Fibroblast of skin of left quadriceps (primary cell): ENCODE results near the gene MACROD2.

Experiments
- DNase-seq, 2 experiments: peaks; one replicate each; pipeline ENCODE4 v3.0.0-alpha.2; 2013; ENCODE audit warnings: low read depth in 2 of 2

The MACROD2 gene

DNA sequence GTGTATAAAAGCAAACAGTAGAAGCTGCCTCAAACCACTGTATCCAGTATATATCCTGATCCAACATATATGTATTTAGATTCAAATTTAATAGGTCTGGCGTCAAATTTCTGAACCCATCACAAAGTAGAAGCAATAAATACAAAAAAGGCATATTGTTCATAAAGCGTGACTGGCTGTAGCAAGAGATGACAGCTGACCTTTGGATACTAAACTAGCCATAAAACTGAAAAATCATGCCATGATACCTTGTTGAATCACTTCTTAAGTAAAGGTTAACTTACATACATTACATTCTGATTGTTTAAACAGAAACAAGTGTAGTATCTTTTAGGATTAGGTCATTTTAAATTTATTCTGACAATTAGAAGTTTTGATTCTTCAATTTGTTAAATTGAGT is 714.1 kb downstream of the MACROD2 start:
- DNase-seq = no peak

DNA sequence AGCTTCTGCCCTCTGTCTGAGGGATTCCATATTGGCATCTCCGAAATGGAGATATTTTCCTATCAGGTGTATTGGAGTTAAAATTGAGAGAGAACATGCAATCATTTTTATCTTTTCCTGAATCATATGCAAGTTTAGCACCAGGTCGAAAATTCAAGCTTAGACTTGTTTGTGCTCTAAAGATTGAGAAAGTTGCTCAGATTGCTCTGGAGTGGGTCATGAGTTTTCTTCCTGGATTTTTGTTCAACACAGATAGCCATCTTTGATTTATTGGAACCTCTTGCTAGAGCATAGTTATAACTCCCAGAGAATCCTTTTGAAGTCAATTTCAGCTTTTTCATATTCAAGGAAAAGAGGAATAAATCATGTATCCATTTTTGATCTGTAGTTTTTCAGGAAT is 715.6 kb downstream of the MACROD2 start:
- no peak for DNase-seq

DNA sequence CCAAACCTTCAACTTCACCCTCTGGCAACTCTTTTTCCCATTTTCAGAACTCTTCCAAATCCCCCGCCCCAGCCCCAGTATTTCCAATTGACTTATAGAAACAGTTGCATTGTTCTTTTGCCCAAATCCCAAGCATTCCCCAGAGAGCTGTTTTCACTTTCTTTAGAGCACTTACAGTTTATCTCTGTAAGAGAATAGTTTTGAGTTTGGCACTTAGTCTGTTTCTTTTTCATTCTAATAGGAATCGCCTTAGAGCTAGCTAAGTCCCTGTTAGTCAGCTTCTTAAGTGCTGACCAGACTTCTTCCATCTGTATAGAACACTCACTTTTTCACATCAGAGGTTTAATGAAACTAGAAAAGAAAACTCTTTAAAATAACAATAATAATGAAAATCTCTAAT is 716.3 kb downstream of the MACROD2 start:
- DNase-seq = no peak

DNA sequence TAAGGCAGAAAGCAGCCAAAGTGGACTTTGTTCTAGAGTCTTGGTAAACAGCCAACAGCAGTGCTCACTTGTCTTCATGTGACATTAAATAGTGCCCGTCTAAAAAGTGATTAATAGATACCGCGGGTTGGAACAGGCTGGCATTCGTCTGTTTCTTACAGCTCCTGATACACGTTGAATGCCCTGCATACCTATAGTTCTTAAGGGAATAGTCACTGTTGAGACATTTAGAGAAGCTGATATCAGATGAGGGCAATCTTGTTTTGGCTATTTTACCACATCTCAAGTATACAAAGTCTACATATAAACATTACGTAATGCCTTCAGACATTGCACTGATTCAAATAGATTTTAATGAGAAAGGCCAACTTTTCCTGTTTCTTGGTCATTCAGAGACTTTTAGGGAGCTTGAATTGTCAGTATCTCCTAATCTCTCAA is 717.0 kb downstream of the MACROD2 start:
- DNase-seq = peak; percentile 42 to 46

DNA sequence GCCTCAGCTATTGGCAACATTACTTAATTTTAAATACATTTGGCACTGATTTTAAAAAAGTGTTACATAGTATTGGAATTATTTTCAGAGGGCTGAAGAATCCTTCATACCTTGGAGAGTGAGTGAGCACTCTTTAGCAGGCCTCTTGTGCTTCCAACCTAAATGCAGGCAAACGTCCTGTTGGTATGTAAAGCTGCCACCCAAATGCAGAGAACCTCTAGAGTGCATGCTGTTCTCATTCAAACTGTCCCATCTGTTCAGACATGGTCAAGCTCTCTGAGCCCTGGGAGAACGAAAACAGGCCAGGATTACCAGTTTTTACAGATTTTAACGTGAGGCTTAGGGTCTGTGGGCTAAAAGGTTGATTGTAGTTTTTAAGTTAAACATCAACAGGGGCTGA is 720.1 kb downstream of the MACROD2 start:
- no peak for DNase-seq

DNA sequence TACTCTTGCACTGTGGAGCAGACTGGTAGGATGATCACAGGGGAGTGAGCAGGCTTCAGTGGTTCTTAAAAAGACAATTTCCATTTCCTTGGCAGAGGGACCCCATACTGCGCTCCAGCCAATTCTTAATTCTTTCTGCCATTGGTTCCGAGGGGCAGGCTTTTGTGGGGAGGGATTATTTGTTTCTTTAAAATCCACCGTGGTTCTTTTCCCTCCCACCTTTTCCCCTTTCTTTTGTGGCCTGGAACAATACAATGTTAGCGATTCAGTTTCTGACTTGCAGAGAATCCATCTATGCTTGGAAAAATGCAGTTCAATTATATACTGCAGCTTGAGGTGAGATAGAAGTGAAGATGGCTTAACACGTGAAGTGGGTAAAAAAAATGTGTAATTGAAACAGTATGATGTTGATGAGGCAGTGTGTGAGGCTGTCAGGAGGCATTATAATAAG is 721.1 kb downstream of the MACROD2 start:
- no peak for DNase-seq

DNA sequence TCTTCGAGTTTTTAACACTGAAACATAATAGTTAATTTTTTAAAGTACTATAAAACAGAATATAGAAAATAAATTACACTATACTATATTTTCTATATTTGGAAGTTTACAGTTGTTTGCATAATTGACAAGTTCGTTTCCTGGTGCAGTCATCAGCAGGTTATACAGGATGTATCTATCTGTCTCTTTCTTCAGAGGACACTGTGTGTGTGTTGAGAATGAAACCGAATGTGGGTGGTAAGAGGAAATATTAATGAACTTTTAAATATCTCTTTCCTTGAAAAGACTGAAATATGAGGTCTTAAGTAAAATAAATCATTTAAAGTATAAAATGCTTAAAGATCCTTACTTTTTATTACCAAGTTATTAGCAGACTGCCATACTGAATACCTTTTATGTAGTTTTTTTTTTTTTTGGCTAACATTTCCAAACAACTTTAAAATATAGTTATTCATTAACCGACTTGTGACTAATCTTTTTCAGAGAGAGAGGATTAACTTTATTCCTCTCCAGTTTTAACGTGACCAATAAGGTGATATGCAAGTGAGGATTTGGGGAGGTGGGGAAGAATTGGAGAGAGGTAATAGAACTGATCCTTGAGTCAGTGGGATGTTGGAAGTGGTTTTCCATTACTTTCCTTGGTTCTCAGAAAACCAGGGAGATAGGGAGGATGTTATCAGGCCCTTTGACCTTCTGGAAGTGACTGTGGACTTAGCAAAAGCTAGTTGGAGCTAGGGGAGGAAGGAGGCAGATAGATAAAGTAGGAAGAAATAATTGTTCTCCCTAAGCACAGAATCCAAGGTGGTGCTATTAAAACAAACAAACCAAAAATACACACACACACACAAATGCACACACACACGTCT is 722.1 kb downstream of the MACROD2 start:
- no peak for DNase-seq

DNA sequence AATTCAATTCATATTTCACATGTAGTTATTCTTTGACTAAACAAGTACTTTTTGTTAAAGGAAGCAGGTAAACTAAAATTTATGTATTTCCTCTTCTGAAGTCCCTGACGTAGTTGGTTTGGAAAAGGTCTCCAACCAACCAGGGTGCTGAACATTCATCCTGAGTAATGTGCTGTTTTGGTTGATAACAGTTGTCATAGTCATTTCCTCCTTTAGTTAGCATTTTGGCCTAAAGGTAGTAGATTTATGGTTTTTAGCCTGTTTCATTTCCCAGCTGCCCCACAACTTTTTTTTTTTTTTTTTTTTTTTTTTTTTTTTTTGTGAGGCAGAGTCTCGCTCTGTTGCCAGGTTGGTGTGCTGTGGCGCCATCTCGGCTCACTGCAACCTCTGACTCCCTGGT is 724.9 kb downstream of the MACROD2 start:
- DNase-seq = no peak

DNA sequence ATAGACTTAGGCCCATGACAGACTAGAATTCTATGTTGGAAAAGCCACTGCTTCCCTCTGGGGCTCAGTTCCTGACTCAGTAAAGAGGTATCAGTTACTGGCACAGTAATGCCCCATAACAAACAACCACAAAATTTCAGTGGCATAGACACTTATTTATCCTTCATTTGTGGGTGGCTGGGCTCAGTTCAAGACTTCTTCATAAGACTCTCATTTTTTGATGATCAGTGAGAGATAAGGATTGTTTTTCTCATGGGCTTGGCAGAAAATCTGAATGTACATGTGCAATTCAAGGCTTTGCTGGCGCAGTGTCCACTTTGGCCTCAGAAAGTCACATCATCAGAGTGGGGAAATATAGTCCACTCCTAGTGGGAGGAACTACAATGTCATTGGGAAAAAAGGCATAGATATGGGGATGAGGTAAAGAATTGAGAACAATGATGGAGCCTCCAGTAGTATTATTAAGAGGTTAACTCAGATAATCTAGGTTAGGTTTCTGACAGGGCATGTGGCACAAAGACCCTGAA is 726.7 kb downstream of the MACROD2 start:
- no peak for DNase-seq

DNA sequence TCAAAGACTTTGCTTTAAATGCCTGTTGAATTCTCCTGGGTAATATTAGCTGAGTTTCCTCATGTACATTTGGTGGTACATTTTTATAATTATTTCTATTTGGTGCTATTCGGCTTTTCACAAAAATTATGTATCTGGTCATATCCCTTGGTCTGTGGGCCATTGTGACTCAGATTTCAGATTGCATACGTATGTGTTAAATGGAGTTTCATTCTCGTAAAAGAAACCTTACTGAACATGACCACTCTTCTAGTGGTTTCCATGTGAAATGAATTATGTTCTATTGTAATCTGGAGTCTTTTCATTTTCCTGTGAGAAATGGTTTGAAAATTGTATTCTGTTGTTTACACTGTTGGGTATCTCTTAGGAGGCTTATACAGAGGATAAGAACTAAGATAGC is 728.3 kb downstream of the MACROD2 start:
- no peak for DNase-seq

DNA sequence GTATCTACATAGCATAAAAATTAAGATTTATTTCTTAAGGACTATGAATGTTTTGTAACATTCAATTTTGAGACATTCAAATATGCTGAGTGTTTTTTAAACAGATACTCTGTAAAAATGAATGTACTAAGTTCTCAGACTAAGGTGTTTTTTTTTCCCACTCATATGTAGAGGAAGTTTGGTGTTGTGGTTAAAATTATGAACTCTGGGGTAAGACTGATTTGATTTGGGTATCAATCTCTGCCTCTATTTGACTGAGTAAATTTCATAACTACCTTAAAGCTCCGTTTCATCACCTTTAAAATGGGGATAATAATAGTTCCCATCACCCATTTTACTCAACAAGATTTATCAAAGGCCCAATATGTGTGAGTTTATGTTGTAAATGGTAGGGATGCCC is 728.7 kb downstream of the MACROD2 start:
- DNase-seq = no peak

DNA sequence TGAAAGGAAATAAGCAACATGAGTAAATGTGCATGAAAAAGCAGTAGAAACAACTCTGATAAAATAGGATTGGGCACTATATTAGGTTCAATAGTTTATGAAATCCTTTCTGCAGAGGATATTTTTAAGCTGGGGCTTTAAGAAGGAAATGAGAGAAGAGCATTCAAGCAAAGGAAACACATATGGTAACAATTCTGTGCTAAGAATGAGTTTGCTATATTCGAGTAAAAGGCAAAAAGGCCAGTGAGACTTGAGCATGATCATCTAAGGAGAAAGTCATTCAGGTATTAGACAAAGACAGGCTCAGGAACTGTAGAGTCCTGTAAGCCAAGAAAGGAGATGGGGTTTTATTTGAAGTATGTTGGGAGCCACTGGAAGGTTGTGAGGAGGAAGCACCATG is 729.2 kb downstream of the MACROD2 start:
- no peak for DNase-seq

DNA sequence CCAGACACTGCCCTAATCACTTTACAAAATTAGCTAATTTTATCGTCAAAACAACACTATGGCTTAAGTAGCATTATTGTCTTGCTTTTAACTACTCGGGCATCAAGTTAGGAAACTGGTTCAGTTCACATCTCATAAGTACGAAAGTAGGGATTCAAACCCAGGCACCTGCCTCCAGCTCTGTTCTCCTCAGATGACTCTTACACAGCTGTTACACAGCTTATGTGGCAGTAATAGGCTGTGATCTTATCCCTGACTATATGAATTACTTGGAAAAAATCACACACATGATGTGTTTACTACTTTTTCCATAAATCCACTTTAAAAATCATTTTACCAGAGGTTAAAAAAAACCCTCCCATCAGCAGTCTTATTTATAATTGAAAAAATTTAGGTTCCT is 731.3 kb downstream of the MACROD2 start:
- DNase-seq = no peak

DNA sequence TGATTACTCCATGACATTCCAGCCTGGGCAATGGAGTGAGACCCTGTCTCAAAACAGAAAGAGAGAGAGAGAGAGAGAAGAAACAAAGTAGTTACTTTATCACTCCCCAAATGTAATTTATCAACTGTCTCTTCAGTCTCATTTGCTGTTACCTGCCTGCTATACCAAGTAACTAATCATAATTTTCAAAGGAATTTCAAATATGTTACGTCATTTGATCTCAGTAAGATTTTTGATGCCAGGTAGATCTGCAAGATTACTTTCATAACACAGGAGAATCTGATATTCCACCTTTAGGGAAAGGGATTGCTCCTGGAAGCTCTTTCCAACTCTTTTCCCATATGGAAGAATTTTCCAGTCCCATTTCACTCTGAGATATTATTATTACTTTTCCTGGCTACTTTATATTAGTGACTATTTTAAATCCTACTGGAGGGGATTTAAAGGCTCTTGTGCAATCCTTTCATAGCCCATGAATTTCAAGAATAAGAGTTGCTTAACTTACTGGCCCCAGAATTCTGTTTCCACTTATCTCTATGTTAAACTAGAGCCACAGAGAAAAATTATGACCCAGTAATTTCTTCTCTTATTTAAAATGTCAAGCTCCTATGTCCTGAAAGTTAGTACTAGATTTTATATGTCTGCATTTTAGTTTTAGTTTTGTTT is 732.3 kb downstream of the MACROD2 start:
- DNase-seq = peak in 1 of 2 experiments; percentile 25

DNA sequence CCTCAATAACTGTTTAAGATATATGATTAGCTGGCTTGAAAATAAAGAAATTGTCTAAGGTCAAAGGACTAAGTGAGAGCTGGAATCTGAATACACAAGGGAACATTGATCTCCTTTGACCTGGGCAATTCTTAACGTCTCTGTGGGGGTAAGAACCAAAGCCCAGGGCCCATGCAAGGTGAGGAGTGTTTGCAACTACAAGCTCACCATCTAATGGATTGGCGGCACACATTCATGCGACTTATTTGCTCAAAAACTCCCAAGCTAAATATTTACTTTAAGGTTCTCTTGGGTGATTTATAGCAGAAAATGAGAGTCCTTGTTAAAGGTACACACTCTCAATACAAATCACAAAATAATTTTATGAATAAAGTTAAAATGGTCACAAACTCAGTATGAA is 734.1 kb downstream of the MACROD2 start:
- no peak for DNase-seq

DNA sequence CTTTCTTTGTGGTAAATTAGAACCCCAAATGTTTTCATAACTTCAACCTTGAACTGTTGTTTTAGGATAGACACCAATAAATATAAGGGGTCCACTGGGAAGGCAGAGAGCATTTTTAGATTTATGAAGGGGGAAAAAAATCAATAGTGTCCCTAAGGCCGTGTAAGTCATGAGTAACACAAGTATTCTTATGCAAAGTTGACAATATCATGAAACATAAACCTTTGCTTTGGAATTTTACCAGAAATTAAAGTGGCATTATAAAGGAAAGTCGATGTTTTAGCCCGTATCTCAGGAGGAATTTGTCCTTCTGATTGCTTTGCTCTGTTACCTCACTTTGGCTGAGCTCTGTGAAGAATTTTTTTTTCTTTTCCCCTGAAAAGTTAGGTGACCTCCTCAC is 737.0 kb downstream of the MACROD2 start:
- DNase-seq = no peak

DNA sequence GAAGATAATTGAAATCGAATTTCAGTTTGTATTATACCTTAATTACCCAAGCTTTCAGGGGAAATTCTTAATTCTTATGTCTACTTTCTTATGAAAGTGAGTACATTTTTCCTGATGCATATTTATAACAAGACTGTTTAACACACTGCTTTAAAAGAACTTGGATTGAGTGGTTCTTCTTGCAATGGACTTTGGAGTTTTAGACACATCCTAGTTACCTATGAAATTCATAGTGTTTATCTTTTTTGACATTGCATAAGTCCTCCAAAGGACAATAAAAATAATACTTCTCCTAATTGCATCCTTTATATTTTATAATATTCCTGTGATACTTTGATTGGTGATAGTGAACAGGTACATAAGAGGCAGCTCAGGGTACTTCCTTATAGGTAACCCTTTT is 737.7 kb downstream of the MACROD2 start:
- no peak for DNase-seq

DNA sequence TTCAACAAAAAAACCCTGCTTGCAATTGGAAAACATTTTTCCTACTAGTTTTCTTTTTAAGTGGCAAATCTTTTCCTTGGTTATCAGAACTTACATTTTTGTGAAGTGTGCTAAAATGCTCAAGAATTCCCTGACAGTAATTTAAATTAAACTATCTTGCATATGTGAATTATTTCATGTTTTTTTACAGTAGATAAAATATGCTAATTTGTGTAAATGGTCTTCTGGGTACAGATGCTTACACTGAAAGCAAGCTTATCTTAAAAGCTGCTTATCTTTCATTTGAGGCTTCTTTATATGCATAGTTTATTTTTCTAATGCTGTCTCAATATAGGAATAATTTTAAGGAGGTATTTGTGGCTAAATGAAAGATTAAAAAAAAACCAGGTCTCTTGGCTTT is 745.1 kb downstream of the MACROD2 start:
- no peak for DNase-seq

DNA sequence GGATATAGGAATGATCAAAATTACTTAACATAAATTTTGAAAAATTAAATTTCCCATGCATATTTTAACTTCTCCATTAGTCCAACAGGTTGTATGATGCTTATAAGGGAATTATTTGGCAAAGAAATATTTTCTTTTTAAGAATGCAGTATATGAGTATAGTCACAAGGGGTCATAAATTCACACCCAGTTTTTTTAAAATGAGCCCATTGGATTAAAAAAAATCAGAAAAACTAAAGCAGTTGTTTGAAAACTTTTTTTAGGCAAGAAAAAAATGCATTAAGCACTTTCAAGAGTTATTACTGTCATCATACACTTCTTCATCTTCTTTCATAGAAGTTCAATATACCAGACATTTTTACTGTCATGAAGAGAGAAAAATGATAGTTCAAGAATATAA is 746.3 kb downstream of the MACROD2 start:
- DNase-seq = no peak

DNA sequence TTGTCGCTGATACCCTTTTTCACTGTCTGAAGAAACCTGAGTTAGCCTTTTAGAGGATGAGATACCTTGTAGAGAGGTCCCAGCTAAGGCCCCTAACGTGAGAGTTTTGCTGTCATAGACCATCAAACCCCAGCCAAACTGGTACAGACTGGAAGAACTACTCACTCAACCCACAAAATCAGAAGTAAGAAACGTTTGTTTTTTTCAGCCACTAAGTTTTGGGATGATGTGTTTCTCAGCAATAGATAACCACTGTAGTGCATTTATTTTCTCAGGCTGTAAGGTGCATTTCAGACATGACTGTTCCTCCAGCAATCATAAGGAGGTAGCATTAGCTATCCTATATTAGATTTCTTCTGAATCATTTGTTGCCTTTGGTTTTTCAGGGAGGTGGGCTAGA is 749.4 kb downstream of the MACROD2 start:
- DNase-seq = no peak

DNA sequence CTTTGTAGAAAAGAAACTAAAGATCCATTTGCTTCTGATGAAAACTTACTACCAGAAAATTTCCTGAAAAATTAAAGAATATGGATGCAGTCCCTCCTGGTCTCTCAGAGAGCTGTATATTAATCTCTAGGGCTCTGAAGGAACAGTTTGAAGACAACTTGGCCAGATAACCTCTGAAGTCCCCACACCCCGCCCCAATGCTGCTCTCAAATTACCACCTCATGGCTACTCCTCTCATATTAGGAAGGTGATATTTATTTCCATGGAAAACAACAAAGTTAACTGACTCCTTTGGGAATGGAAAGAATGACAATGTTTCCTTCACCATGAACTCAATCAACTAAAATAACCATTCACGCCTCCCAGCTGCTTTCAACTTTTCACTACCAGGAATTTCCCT is 750.5 kb downstream of the MACROD2 start:
- DNase-seq = no peak

DNA sequence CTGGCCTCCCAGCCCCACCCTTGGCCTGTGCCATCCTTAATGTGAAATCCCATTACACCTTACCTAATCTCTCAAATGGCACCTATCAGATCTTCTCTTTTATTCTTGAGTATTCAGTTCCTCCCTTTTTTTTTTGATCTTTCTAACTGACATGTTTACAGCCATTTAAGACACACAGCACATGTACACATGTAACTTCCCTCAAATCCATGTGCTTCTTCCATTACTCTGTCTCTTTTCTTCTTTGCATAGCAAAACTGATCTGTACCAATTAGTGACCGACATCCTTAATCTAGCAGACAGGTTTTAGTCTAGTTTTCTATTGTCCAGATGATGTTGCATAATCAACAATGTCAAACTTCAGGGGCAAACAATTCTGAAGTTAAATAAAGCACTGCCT is 755.9 kb downstream of the MACROD2 start:
- DNase-seq = no peak

DNA sequence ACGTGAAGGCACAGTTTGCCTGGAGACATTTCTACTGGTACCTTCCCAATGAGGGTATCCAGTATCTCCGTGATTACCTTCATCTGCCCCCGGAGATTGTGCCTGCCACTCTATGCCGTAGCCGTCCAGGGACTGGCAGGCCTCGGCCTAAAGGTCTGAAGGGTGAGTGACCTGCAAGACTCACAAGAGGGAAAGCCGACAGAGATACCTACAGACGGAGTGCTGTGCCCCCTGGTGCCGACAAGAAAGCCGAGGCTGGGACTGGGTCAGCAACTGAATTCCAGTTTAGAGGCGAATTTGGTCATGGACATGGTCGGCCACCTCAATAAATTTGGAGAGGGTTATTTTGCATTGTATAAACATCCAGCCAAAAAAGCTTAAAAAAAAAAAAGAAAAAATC is 762.4 kb downstream of the MACROD2 start:
- no peak for DNase-seq
